Measurements from ENCODE around the gene EDIL3.
A peak's percentile ranks its signal among the peaks of the same experiment; 100 is the strongest.
"Not testable (repeated sequence)": the region's sequence is repeated elsewhere in the genome, so short reads cannot be mapped to it uniquely, and the experiment has no call there.

EDIL3 gene

DNA sequence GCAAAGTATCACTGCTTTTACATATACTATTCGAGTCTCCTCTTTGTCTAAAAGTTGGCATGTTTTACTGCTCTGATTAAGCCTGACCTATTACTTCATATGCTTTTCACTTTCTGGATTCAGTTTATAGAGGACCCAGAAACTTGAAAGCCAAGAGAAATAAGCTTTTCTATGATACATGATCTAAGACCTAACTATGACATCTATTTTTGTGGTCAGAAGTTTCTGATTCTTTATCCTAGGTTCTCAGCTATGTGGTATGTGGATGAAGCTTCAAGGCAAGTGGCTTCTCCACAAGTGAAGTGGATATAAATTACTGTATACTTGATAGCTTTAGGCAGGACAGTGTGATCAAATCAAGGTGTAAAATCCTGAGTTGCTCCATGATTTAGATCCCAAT is 6.3 kb downstream of the EDIL3 start:
- DNase-seq = no peak

DNA sequence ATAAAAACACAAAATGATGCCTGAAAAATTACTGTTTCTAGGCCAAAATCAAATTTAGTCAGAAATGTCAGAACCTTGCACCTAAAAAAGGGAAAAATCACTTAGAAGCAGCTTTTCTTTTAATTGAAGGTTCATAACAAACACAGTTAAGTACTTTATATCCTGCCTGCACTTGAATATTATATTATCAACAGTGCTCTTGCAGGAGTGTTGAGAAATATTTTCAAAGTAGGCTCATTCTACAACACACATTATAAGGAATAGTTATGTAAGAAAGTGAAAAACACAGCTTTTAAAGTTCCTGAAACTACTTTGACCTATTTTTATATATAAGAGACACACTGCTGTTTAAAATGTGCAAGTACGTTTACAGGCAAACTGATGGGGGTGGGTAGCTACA is 8.3 kb downstream of the EDIL3 start:
- DNase-seq = no peak

DNA sequence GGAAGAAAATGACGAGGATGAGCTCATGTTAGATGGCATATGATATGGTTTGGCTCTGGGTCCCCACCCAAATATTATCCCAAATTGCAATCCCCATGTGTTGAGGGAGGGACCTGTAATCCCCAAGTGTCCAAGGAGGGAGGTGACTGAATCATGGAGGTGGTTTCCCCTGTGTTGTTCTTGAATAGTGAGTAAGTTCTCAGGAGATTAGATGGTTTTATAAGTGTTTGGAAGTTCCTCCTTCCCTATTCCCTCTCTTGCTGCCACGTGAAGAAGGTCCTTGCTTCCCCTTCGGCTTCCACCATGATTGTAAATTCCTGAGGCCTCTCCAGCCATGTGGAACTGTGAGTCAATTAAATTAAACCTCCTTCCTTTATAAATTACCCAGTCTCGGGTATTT is 10.1 kb downstream of the EDIL3 start:
- DNase-seq = no peak

DNA sequence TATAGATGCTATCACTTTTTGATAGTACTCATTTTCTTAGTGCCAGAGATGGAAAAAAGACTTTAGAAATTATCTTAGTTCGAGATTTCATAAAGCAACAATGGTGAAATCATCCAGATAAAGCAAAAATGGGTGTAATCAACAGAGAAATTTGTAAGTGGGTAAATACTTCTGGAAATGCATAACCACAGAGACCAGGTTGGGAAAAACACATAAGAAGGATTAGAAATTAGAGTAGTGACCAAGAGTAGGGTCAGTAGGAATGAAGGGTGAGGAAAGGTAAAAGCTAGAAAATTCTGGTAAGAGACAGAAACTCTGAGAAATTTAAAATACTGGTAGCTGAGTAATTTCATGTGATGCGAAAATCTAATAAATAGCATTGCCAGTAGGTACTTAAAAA is 11.2 kb downstream of the EDIL3 start:
- DNase-seq = no peak

DNA sequence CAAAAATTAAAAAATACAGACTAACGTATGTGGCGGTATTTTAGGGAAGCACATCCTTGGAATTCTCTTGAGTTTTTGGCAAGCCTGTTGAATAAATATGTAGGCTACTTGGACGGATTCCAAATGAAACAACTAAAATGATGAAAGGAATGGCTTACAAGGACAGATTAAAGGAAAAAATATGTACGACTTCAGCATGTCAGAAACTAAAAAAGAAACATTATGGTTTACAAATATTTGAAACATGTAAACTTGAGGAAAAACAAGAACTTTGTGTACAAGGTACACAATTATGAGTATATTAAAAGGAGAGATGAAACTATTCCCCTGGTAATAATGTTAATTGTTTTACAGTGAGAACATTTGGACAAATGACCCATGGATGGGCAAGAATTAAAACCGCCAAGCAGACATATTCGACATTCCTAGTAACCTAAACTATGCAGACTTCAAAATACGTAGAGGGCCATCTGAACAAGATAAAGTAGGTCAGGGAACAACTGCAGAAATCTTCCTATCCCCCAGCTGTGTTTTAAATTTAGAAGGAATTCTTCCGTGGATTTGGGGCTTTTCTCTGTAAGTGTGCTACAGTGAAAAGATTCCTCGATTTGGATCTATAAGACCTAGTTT is 12.5 kb downstream of the EDIL3 start:
- no peak for DNase-seq

DNA sequence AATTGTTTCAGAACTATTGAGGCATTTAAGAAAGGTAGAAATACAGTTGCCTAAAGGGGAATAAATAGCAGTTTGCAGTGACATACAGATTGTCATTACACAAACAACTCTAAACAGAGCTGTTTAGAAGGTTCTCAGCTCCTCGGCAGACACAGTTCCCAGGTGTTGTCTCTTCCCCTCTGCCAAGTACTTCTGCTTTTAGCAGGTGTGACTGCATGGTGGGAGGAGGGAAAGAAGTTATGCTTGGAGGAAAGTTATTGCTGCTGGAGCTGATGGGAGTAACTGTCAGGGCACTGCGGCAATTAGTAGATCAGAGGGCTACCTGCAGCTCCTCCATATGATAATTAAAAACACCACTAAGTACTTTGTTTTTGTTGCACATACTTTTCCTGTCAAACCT is 14.5 kb downstream of the EDIL3 start:
- DNase-seq = peak; percentile 27

DNA sequence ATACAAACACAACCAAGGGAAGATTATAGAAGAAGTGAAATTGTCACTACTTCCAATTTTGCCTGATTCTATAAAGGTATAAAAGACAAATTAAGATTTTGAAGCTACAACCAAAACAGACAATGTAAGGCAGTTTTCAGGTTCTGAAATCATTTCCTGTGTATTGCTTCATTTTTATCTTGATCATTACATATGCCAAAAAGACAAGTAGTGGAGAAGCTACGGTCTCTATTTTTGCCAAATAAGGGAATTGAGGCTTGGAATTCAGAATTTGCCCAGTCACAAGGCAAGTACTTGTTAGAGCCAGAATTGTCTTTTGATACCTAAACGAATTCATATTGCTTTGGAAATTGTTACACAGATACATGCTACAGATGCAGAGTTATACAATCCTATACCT is 20.6 kb downstream of the EDIL3 start:
- no peak for DNase-seq

DNA sequence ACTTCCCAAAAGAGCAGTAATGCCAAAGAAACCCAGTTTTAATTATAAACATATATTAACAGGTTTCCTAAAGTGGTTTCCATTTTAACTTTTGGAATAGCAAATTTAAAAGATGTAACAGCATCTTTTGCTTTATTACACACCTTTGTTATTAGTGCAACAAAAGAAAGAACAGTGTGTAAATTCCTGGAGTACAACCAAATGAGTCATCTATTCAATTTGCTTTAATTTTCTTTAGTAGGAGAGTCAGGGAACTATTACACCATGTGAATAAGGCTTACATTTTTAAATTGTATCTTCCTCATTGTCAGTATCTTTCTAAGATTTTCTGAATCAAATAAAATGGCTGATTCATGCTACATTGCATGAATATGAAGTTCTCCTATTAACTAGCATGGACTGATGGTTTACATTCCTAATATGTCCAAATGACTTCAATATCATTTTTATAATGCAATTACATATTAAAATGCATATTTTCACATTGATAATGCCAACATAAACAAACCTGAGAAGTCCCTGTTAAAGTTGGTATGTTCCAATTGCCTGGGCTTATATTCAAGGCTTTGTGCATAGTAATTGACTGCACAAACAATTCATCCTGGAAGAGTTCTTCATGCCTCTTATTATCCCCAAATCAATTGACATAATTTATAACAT is 22.5 kb downstream of the EDIL3 start:
- no peak for DNase-seq

DNA sequence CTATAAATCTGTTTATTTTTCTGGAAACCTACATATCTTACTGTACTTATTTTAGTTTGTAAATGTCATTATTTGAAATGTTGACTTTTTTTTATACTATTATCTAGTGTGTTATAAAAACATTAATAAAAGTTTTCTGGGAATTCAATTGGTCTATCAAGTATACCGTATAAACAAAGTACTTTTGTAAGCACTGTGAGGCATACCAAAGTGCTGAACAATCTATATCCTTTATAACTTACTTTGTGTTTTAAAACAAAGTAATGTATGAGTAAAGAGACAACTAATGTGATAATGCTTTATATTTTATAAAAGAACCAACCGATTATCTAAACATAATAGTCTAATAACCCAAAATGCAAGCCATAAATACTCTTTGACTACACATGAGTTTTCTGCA is 23.1 kb downstream of the EDIL3 start:
- no peak for DNase-seq

DNA sequence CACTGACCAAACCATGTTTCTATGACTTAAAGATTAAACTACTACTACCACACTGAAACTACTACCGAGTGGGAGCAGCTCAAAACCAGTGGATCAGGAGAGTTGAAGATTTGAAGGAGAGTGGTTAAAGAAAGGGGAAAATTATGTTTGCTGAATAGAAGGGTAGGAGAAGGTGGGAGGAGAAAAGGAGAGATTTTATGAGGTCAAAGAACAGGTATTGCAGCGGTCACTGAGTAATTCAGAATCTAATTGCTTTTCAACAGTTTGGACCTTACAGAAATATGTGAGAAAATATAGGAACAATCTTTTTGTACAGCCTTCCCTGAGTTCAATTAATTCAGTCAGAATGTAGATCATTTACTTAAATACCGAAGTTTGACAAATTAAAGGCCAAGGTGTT is 24.6 kb downstream of the EDIL3 start:
- DNase-seq = no peak

DNA sequence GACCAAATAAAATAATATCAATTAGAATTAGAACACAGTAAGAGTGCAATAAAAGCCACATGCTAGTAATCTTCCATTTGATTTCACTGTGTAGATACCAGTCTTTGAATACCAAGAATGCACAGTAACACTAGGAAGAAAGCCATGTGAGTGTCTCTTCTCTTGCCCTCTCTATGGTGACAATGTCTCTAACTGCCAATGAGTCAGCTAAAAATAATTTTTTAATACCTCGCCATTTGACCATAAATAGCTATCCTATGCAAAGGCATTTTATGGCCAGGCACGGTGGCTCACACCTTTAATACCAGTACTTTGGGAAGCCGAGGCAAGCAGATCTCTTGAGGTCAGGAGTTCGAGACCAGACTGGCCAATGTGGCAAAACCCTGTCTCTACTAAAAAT is 30.6 kb downstream of the EDIL3 start:
- DNase-seq = no peak

DNA sequence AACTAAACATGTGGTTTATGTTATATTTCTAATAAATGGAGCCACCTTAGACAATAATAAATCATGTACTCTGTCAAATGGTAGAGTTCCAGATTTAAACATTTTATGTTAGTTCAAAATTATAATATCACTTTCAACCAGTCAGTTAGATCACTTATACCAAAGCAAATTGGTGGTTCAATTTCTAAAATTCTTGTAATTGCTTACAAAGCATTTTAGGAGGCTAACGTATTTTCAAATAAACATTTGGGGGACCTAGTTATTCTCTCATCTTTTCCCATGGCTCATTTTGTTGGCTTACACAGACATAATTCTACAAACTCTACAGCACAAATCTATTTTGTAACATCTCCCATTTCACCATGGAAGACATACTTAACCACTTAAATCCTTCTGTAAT is 39.9 kb downstream of the EDIL3 start:
- no peak for DNase-seq

DNA sequence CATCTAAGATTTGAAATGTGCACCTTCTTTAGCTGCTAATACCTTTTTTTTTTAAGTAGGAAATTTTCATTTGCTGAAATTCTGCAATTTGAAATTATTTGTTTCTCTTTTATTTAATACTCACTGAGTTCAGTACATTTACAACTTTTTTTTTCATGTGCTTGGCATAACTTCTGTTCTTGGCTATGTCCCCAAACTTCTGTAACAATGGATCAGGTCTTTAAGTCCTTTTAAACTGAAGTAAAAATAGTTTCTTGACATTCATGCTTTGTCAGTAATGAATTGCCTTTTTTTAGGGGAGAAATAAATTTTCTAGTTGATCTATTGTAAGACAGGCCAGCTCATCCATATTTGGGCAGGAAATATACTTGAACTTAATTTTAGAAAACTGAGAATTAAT is 41.5 kb downstream of the EDIL3 start:
- no peak for DNase-seq

DNA sequence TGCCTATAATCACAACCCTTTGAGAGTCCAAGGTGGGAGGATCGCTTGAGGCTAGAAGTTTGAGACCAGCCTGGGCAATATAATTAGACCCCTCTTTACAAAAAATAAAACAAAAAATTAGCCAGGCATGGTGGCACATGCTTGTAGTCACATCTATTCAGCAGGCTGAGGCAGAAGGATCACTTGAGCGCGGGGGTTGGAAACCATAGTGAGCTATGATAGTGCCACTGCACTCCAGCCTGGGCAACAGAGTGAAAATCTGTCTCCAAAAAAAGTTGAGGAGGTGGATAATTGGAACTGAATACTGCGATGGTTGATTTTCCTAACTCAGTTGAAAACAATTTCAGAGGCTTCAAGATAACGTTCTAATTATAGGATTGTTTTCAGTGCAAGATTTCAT is 52.6 kb downstream of the EDIL3 start:
- DNase-seq = no peak

DNA sequence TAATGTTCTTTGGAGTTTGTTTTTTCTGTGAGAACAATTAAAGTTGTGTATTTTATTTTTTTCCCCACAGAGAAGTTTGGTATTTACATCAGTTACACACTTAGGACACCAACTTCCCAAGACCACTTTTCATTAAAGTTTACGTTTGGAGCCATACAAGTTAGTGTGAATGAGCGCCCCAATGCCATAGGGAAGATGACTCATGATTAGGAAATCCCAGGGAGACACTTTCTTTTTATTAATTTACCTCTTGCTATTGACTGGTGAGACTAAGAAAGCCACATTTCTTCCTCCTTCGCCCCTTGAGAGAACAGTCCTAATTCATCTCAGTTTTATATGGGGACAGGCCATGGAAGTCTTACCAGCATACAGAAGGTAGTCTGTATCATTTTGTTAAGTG is 57.1 kb downstream of the EDIL3 start:
- DNase-seq = no peak

DNA sequence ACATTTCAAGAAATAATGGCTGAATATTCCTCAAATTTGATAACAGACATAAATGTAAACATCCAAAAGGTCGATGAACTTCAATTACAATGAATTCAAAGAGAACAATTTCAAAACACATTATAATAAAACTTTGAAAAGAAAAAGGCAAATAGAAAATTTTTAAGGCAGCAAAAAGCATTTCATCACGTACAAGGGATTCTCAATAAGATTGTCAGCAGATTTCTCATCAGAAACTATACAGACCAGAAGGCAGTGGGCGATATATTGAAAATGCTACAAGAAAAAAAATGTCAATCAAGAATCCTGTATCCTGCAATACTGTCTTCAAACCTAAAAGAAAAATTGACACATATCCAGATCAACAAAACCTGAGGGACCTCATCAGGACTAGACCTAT is 62.0 kb downstream of the EDIL3 start:
- DNase-seq = no peak

DNA sequence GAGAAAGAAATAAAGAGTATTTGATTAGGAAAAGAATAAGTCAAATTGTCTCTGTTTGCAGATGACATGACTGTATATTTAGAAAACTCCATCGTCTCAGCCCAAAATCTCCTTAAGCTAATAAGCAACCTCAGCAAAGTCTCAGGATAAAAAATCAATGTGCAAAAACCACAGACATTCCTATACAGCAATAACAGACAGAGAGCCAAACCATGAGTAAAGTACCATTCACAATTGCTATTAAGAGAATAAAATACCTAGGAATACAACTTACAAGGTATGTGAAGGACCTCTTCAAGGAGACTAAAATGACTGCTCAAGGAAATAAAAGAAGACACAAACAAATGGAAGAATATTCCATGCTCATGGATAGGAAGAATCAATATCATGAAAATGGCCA is 66.9 kb downstream of the EDIL3 start:
- not testable (repeated sequence) for DNase-seq

DNA sequence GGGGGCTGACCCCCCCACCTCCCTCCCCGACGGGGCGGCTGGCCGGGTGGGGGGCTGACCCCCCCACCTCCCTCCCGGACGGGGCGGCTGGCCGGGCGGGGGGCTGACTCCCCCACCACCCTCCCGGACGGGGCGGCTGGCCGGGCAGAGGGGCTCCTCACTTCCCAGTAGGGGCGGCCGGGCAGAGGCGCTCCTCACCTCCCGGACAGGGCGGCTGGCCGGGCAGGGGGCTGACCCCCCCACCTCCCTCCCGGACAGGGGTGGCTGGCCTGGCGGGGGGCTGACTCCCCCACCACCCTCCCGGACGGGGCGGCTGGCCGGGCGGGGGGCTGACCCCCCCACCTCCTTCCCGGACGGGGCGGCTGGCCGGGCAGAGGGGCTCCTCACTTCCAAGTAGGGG is 72.4 kb downstream of the EDIL3 start:
- not testable (repeated sequence) for DNase-seq

DNA sequence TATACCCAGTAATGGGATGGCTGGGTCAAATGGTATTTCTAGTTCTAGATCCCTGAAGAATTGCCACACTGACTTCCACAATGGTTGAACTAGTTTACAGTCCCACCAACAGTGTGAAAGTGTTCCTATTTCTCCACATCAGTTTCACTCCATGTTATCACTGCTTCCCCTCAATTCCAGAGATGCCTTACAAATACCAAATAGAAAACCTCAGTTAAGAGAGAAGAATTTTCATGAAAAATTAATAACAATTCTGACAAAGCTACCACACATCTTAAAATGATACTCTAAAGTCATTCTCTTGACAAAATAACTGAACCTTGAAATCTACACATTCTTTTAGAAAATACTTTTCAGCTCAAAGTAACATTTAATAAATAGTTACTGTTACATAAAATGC is 74.8 kb downstream of the EDIL3 start:
- not testable (repeated sequence) for DNase-seq

DNA sequence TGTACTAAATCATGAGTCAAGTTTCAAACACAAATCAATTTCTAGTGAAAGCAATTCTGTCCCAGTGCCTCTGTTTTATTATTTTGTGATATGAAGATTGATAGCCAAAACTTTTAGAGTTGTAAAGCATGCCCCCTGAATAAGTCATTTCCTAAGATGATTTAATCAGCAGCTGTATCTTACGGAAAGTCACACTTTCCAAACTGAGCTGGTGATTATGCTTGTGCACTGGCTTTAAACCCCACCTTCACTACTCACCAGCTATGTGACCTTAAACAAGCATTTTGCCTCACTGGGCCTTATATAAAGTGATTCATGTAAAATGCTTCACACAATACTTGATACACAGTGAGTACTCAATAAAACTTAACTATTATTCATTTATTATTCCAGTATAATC is 78.1 kb downstream of the EDIL3 start:
- DNase-seq = no peak

DNA sequence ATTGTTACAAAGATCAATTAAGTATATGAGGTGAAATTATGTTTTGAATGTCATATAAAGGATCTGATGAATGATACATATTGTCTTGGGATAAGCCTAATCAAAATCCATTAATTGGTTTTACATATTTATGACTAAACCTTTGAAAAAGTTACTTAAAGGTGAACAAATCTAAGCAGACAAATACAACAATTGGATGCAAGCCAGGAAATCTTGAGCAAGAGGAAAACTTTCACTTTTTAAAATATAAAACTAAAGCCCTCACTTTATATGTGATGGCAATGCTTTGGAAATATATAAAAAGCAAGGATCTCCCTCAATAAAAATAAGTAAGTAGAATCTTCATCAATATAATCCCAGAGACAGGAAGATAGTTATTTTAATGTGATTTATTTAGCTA is 80.1 kb downstream of the EDIL3 start:
- DNase-seq = no peak

DNA sequence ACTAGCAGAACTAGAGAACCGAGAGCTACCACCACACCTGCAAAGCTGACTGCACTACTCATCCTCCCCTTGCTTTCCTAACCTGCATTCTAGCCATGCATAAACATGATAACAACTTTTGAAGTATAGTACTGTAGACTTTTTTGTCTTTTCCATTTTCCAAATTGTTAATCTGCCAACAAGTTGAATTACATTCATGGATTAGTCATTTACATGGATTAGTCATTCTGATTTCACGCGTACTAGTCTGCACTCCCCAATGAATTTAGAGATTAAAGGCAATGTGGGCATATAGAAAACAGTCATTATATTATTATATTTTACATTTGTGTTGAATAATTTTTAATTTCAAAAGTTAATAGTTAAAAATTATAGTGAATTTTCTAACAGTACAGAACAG is 81.4 kb downstream of the EDIL3 start:
- no peak for DNase-seq

DNA sequence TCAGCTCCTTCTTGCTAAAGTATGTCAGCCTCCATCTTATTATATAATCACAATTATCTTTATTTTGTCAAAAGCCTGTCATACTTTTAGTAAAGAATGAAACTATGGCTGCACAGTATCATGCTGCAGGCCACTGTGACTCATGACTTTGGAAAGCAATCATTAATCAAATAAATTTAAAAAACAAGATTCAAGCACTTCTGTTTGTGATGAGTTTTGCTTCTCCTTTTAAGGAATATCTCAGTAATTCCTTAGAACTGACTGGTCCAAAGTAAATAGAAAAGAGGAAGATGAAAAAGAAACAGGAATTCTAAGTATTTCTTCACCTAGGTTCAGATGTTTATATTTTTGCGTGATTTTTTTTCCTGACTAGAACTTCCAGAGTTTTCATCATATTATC is 83.1 kb downstream of the EDIL3 start:
- DNase-seq = no peak

DNA sequence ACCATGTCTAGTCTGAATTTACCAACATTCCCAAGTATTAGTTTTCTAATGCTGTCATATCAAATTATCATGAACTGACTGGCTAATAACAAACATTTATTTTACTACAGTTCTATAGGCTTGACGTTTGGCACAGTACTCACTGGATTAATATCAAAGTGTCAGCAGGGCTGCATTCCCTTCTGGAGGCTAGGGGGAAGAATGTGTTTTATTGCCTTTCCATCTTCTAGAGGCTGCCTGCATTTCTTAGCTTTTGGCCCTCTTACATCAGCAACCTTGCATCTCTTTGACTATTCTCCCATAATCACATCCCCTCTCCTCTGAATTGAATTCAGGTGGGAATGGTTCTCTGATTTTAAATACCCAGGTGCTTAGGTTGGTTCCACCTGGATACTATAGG is 84.7 kb downstream of the EDIL3 start:
- DNase-seq = no peak

DNA sequence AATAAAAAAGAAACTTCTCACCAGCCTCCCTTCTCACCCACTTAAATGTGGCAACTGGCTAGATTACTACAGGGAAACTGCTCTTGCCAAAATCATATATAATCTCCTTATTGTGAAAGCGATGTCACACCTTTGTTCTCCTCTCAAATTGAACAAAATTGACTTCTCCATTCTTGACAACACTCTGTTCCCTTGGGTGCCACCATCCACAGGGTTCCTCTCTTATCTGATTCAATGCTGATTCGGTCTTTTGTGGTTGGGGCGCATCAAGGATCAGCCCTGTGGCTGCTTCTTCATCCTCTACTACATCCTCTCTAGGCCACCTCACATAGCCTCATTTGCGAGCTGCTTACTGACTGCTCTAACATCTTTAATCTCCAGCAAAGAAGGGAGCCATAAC is 86.1 kb downstream of the EDIL3 start:
- DNase-seq = no peak
